Measurements from ENCODE around the gene ZNF365.

ZNF365 gene

DNA sequence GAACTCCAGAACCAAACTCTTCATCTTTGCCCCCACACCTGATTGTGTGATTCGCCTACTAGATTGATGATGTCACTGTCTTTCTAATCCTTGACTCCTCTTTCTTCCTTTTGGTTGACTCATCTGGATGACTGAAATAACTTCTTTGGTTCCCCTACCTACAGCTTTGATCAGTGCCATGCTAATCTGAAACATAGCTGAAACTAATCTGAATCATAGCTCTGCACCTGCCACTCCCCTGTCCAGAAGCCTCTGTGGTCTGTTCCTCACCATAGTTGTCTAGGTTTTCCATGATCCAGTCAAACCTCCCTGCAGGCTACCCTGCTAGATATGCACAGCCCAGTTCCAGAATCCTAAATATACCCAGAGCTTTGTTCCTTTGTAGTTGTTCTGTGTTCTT, 51.9 kb downstream of the ZNF365 start:
- DNase-seq, result no peak

DNA sequence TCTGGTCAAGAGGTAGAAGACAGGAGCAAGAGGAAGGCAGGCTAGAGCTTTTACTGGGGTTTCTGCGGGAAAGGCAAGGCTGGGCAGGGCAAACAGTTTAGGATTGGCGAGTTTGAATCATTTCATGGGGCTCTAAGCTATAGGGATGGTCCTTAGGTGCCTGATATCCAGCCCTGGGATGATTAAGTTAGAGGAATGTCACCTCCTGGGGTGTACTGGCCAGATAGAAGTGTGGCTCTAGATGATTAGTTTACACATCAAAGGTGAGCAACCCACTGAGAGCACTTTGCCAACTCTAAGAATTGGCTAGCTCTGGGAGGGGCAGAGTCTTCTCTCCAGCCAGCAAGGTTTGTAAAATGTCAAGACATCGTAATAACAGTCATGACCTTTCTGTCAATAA, 52.4 kb downstream of the ZNF365 start:
- DNase-seq, result no peak

DNA sequence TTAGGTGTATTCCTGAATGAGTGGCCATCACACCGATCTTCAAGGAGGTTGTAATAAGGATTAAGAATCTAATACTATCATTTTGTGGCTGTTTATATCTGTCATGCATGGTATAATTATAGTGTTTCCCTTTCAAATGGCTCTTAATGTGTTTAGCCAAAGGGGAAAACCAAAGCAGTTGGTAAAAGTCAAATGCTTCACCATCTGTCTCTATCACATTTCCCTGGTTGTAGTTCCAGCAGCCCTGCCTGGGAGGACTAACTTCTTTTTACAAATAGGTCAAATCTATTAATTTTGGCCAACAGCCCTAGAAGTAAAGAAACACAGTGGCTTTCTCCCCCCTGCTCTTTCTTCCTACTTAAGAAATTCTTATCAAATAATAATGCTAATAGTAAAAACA, 56.7 kb downstream of the ZNF365 start:
- DNase-seq, result peak; percentile 3

DNA sequence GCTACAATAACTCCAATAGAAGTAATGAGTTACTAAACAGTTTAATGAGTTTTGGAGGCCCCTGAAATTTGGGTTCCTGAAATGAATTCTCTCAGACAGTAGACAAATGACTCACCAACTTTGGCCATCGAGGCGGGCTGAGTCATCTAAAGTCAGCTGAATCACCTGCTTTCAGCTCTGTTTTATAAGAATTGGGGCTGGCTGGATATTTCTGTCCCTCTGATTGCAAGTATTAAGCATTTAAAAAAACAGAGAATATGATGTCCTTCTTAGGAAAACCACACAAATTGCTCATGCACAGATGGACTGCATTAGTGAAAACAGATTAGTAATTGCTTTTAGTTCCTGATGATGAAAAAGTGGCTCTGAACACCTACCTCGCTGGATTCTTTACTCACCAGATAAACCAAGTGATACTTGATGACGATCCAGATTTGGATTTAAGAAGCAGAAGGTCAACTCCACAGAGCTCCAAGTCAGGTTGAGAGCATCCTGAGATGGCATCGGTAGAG, 59.1 kb downstream of the ZNF365 start:
- DNase-seq, result no peak

DNA sequence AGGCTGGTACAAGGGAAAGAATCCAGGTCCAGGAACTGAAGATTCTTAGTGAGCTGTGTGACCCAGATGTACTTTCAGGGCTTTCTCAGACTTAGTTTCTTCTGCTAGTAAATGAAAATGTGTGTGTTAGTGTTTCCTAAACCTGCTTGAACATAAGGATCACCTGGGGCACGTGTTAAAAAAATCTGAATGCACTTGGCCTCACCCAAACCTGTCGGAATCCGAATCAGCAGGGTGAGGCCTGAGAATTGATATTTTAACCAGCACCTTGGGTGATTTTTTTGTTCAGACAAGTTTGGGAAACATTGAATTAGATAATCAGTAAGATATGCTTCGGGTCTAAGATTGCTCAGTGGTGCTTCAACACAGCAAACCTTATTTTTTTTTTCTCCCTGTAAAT, 59.7 kb downstream of the ZNF365 start:
- DNase-seq, result no peak

DNA sequence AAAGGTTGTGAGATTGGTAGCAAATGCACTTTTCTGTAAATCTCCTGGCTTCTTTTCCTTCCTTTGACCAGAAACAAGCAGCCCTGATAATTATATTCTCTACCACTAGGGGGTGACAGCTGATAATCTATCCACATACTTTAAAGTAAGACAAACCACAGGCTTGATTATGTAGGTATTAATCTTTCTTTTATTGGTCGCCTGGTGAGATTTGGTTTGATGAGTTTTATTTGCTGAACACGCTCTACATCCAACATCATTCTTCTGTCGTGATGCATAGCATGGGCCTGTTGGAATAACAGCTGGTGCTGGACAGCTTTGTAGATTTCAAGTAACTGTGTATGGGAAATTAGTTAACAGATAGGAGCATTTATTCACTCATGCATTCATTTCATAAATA, 63.5 kb downstream of the ZNF365 start:
- peak; percentile 21 for DNase-seq

DNA sequence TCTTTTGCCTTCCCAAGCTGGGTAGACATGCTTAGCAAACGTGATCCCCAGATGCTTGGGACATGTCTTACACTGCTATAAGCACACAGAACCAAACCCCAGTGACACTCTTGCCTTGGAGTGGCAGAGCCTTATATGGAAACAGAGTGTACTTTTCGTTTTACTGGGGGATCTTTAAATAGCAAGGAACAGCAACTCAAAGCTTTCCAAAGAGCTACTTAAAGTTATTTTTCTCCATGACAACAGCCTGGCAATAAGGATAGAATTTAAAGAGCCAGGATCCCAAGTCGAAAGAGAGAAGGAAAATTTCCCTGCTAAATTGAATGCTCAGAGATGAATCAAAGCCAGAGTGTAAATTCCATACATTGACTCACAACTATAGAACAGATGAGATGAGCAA, 67.8 kb downstream of the ZNF365 start:
- no peak for DNase-seq

DNA sequence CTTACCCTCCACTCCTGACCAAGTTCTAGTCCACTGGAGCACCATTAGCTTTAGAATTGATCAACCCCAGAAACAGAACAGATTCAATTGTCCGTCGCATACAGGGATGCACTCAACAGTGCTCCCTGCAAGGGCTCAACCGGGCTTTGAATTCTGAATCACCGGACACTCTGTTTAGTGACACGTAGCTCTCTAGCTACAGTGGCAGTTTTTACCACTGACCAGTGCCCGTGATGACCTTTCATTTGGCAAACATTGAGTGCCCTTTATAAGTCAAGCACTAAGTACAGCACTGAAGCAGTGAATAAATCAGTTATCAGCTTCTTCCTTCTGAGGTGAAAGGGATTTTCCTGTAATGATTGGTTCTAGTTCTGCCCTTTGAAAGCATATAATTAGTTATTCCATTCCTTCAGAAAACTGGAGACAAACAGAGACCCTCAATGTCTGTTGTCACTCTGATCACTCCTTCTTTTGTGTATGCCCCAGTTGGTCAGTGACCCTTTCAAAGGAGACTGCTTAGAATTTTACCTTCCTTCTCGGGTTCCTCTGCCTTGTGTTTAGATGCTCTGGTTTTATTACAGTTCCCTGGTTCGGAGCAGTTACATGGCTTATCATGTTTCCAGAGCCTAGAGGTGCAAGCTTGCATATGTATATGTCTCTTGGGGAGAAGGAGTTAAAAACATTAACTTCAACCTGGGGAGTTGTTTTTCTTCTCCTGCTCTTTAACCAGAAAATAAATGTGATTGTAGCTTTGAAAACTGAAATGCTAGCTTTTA, 68.9 kb downstream of the ZNF365 start:
- DNase-seq, result no peak

DNA sequence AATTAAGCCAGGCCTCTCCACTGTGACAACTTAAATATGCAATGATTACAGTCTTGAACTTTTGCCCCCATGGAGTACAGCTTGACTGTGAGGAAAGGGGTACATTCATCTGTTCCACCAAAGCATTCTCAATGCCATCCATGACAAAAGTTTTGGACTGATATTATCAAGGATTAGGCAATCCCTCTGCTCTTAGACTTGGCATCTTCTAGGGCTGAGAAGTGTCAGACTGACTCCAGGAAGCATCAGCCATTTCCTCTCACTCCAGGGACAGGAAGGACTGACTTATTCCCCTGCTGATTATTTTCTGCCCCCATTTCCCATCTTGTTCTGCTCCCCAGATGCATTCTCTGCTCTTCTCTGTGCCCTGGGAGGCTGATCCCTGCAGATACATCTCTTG, 69.7 kb downstream of the ZNF365 start:
- no peak for DNase-seq

DNA sequence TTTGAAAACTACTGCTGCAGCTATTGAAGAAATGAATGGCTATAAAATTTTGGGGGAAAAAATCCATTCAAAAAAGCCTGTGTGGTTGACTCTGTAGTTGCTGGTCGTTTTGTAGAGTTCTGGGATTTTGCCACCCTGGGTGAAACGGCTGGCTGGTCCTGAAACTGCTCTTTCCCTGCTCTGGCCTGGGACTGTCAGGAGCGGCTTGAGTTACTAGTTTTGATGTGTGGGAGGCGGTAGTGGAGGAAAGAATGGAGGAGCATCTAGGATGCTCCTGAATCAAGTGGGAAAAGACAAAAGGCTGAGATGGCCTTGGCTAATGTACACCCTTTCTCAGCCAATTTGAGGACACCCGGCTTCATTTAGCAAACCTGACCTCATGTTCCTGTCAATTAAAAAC, 72.5 kb downstream of the ZNF365 start:
- DNase-seq, result no peak

DNA sequence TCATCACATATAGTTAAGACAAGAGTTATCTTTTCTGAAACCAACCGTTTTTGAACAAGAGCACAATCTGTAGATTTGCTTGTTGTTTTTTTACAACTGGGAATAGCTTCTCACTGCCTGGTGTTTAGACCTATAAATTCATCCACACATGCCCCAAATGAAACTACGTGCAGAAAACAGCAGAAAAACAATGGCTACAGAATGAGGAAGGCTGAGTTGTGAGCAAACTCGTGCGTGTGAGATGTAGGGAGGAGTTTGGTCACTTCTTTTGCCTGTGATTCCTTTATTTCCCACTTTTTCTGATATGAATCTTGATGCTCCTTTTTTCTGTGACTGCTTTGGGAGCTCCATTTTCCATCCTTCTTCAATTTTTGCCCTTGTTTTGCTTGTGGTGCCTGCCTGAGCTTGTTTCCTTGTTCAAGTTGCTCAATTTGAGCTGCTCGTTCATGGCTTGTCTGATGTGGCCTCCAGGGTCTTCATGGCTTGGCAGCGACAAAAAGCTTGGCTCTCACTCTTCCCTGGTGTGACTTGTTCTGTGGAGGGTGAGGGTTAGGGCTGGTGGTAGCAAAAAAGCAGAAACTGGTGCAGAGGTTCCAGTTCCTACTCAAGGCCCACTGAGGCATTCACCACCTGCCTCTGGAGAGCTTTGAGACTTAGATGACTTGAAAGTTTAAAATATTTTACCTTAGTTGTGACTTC, 76.9 kb downstream of the ZNF365 start:
- DNase-seq, result no peak

DNA sequence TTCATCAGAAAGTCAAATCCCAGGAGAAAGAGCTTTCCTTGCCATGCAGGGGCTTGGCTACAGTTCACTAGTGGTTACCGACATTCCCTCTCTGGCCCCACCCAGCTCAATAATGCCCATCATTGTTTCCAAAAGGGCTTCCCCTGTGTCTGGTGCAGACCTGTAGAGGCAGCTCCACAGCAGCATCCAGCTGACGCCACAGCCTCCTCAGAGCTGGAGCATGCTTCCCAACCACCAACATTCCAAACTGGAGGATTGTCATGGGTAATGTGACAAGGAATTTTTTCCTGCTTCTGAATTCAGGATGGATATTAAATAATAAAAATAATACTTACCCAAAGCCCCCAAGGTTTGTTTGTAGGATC, 77.4 kb downstream of the ZNF365 start:
- DNase-seq, result no peak
